Right lobe of liver (tissue), 6 donors: ENCODE results near the gene PITPNM3. TPM values are rescaled to one million over a fixed set of nuclear protein-coding genes. Genes with fewer than 3 reads are reported as not detected.

ENCODE experiments used
- ATAC-seq, 4 donors: fragments of 200-7000 bp; cut with Tn5 transposase; one replicate each; pipeline ENCODE4 v1.9.1; 2020; ENCODE audit warnings: mild to moderate bottlenecking in 4 of 4, moderate library complexity in 4 of 4
- DNase-seq, 3 donors: peaks; one replicate each; pipeline ENCODE4 v3.0.0-alpha.2; 2020
- H3K27ac ChIP-seq, 3 donors: fragments of 200-600 bp; one replicate each; pipeline ENCODE4 v1.8.0; 2022
- H3K27me3 ChIP-seq, 2 donors: fragments of 200-600 bp; one replicate each; pipeline ENCODE4 v1.8.0; 2022
- H3K36me3 ChIP-seq, 4 donors: fragments of 200-600 bp; sonication (generic) in 1 of 4; one replicate each; pipeline versions ENCODE4 v1.5.1 to v1.8.0; 2017 to 2022; ENCODE audit warnings: control low read depth in 1 of 4
- H3K4me1 ChIP-seq, 4 donors: fragments of 200-600 bp; sonication (generic) in 1 of 4; one replicate each; pipeline versions ENCODE4 v1.5.1 to v1.8.0; 2017 to 2022; ENCODE audit warnings: control low read depth in 1 of 4
- H3K4me3 ChIP-seq, 3 donors: fragments of 200-600 bp; one replicate each; pipeline ENCODE4 v1.8.0; 2022
- H3K9me3 ChIP-seq, 4 donors: fragments of 200-600 bp; sonication (generic) in 1 of 4; one replicate each; pipeline versions ENCODE4 v1.5.1 to v1.8.0; 2017 to 2022; ENCODE audit warnings: control low read depth in 1 of 4
- POLR2A ChIP-seq: fragments of 450-650 bp; IDR thresholded peaks from one replicate; pipeline ENCODE4 v1.6.1; 2017; ENCODE audit warnings: antibody characterized with exemption, mild to moderate bottlenecking
- WGBS: methylation state at CpG from one replicate; pipeline ENCODE4 v1.1.6; 2018; ENCODE audit warnings: low coverage, low lambda C conversion rate; ENCODE audit not compliant: insufficient coverage; ENCODE audit errors: missing lambda C conversion rate; 5-methylcytosine and 5-hydroxymethylcytosine counted together
- intact Hi-C, 2 donors: fragments of 100-400 bp; cut with DNase I; formaldehyde crosslinking; loops; one replicate each; pipeline versions ENCODE4 v1.11.2 to v1.14.1; 2022
- total RNA-seq, 6 experiments: library from RNA; depleted of rRNA in 2 of 6; stranded (reverse); fragments of >200 nt in 2 of 6; fragmentation: NEBNext Ultra II Directional in 3 of 6; extraction: Animal tissue kit (Norgen Biotek cat#: 25700) in 3 of 6; gene quantifications; one replicate each; pipeline versions ENCODE4 v1.1.0 to v1.2.4, GENCODE V29; 2016 to 2023
- TF ChIP-seq, protein P1 (sequence below), 4 donors: fragments of 200-600 bp in 3 of 4; fragments of 450-650 bp in 1 of 4; IDR thresholded peaks; one replicate each; pipeline versions ENCODE4 v1.5.1 to v1.8.0; 2016 to 2022; ENCODE audit warnings: antibody characterized with exemption in 4 of 4, mild to moderate bottlenecking in 2 of 4
- donor health status: DM: no; HTN: yes; CAD: no.
- donor health status: DM: no; HTN: no; CAD: no.
- donor health status: DM: no; HTN: no; CAD: no.
- donor health status: DM: no; HTN: yes; CAD: no.
- donor health status: DM: no; HTN: yes; CAD: no.

Gene PITPNM3
- total RNA-seq, 6 experiments from 2014 or later = 0.91 to 3.8 (median 1.2) TPM

DNA sequence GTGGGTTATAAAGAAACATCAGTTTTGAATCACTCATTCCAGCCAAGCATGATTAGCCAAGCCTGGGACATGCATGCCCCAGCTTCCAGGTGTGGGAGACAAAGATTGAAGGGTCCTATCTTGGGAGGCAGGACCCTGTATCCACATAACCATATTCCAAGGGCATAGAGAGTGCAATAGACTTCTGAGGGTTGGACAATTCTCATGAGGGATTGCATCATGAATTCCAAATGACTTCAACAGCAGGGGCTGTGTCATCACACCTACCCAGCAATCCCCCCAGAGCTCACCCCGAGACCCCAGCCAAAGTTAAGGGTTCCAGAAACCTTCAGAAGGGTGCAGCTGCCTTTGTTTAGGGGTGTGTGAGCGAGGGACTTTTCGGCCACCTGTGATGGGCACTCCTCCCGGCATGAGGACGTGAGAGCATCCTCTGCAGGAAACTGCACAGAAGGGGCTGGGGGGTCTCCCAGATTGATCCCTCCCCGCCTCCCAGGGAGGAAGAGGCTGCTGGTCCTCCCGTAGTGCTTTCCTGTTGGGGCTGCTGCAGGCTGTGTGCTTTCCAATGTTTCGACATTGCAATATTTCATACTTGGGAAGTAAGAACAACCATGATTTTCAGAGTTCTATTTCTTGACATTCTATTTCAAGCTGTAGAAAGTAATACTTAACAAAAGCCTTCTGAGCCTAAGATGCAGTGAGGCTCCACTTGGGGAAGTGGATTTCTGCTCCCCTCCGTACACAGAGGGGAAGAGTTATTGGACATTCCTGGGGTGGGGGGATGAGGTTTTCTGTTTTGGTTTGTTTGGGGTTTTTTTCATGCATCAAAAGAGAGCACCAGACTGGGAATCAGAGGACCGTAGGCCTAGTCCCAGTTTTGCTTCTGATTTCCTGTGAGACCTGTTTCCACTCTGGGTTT, 13.3 kb upstream of the PITPNM3 start:
- Histone ChIP-seq H3K4me1 (no peaks in the 10 kb centered on the region), H3K4me3 (no peak overlapping the region), H3K9me3 (no peaks in the 10 kb centered on the region), H3K27ac (no peak overlapping the region), H3K36me3 (no peaks in the 10 kb centered on the region), H3K27me3 (no peaks in the 10 kb centered on the region)
- intact Hi-C loops = loop anchor here in 1 of 2 donors (10.0 kb wide), 1 partner anchor 65 kb away; no protein-coding TSS in a partner anchor
- DNase-seq (peak in 1 of 3 donors; percentile 23), ATAC-seq (no peak)
- no peak for TF ChIP-seq POLR2A
- TF ChIP-seq, protein P1, sequence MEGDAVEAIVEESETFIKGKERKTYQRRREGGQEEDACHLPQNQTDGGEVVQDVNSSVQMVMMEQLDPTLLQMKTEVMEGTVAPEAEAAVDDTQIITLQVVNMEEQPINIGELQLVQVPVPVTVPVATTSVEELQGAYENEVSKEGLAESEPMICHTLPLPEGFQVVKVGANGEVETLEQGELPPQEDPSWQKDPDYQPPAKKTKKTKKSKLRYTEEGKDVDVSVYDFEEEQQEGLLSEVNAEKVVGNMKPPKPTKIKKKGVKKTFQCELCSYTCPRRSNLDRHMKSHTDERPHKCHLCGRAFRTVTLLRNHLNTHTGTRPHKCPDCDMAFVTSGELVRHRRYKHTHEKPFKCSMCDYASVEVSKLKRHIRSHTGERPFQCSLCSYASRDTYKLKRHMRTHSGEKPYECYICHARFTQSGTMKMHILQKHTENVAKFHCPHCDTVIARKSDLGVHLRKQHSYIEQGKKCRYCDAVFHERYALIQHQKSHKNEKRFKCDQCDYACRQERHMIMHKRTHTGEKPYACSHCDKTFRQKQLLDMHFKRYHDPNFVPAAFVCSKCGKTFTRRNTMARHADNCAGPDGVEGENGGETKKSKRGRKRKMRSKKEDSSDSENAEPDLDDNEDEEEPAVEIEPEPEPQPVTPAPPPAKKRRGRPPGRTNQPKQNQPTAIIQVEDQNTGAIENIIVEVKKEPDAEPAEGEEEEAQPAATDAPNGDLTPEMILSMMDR (IDR thresholded peaks at IDR 0.05) = no peak
- WGBS = 73% methylated on average over 4 of the region's 10 CpGs

DNA sequence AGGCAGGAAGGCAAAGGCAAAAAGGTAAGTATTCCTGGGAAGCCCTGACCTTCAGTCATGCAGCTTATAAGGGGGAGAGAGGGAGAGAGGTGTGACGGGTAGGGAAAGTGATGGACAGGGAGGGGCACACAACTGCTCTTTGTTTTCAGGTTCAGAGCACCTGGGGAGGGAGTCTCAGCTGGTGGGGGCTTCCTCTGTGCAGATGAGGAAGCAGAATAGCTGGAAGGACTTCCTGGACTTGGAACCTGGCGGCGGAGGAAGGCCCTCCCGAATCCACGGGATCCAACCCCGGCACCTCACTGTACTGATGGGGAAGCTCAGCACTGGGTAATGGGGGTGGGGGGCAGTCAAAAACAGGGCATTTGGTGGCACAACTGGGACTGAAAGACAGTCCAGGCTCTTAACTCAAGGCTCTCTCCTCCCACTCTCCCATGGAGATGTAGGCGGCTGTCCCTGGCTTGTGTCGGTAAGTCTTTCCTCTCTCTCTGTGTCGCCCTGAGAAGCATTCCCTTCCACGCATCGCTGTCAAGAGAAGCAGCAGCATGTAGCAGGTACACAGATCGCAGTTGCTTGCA, 11.9 kb upstream of the PITPNM3 start:
- intact Hi-C loops = no loop called here
- H3K9me3 ChIP-seq = no peaks in the 10 kb centered on the region
- H3K27ac ChIP-seq = no peak overlapping the region
- H3K36me3 ChIP-seq = no peaks in the 10 kb centered on the region
- no peaks in the 10 kb centered on the region for H3K27me3 ChIP-seq
- DNase-seq = peak in 1 of 3 donors; percentile 26
- no peaks in the 10 kb centered on the region for H3K4me1 ChIP-seq
- no peak for ATAC-seq
- H3K4me3 ChIP-seq = no peak overlapping the region
- WGBS = 69% methylated on average over 5 of the region's 12 CpGs
- TF ChIP-seq POLR2A = no peak
- TF ChIP-seq, protein P1 (IDR thresholded peaks at IDR 0.05) = no peak

DNA sequence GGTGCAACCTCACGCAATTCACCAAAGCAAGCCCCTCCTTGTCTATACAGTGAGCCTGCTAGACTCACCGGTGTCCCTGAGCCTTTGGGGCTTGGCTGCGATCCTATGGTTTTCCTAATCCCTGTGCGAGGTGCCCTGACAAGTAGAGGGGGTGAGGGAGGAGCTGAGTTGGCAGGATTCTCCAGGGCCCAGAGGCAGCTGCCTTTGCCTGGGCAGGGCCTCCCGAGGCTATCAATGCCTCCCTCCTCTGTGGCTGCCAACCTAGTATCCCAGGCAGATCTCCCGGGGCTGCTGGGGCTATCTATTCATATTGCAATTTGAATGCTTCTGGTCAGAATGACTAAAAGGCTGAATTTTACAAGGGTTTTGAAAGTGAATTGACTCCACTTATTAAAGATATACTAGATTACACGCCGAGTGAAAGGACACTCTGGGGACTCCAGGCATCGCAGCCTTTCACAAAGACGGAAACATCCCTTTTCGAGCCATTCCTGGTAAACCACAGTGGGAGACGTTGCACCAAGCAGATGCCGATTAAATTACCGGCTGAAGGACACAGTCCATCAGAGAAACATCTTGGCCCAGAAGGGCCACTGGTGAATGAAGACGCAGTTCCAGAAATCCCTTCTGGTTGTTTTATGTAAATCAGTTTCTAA, 11.3 kb upstream of the PITPNM3 start:
- no peak for ATAC-seq
- no peak overlapping the region for H3K4me3 ChIP-seq
- WGBS = 84% methylated on average over 13 of the region's 15 CpGs

DNA sequence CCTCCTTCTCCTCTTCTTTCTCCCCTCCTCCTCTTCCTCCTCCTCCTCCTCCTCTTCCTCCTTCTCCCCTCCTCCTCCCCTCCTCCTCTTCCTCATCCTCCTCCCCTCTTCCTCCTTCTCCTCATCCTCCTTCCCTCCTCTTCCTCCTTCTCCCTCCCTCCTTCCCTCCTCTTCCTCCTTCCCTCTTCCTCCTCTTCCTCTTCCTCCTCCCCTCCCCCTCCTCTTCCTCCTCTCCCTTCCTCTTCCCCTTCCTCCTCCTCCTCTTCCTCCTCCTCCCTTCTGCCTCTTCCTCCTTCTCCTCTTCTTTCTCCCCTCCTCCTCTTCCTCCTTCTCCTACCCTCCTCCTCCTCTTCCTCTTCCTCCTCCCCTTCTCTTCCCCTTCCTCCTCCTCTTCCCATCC, 5.1 kb upstream of the PITPNM3 start:
- H3K4me1 ChIP-seq = no peaks in the 10 kb centered on the region
- no peaks in the 10 kb centered on the region for H3K27me3 ChIP-seq
- H3K9me3 ChIP-seq = no peaks in the 10 kb centered on the region
- intact Hi-C loops = no loop called here
- DNase-seq (no peak), ATAC-seq (no peak)
- TF ChIP-seq POLR2A = no peak
- TF ChIP-seq, protein P1 (IDR thresholded peaks at IDR 0.05) = no peak
- no peaks in the 10 kb centered on the region for H3K36me3 ChIP-seq
- no peak overlapping the region for H3K4me3 ChIP-seq
- H3K27ac ChIP-seq = no peak overlapping the region

More for the DNA sequence above, 11.3 kb upstream of the PITPNM3 start:
- no peak overlapping the region for H3K27ac ChIP-seq
- peak in 1 of 3 donors; percentile 20 for DNase-seq
- H3K36me3 ChIP-seq = no peaks in the 10 kb centered on the region
- H3K27me3 ChIP-seq = no peaks in the 10 kb centered on the region
- no peaks in the 10 kb centered on the region for H3K4me1 ChIP-seq
- intact Hi-C loops = no loop called here
- TF ChIP-seq, protein P1 (IDR thresholded peaks at IDR 0.05) = no peak
- no peak for TF ChIP-seq POLR2A
- H3K9me3 ChIP-seq = no peaks in the 10 kb centered on the region
